MM.1S (cell line): Measurements from ENCODE around the gene GLCE.

Experiments used
- DNase-seq: peaks from one replicate; pipeline ENCODE4 v3.0.0-alpha.2; 2015
- H2AFZ ChIP-seq: fragments of 300-600 bp; sonication (generic); 2 replicates; pipeline ENCODE4 v1.6.0; 2016; ENCODE audit warnings: antibody characterized with exemption, low read length
- H3F3A ChIP-seq: fragments of 300-600 bp; sonication (generic); 2 replicates; pipeline ENCODE4 v1.6.1; 2016; ENCODE audit warnings: mild to moderate bottlenecking, antibody characterized with exemption, low read length, moderate library complexity, mixed read lengths; ENCODE audit not compliant: insufficient read depth
- H3K27ac ChIP-seq: fragments of 300-600 bp; sonication (generic); 2 replicates; pipeline ENCODE4 v1.5.1; 2016; ENCODE audit warnings: mild to moderate bottlenecking, low read length
- H3K27me3 ChIP-seq: fragments of 300-600 bp; sonication (generic); replicated peaks from 2 replicates; pipeline ENCODE4 v1.6.0; 2016; ENCODE audit warnings: low read length; ENCODE audit not compliant: insufficient read depth
- H3K36me3 ChIP-seq: fragments of 300-600 bp; sonication (generic); replicated peaks from 2 replicates; pipeline ENCODE4 v1.6.1; 2016; ENCODE audit warnings: mild to moderate bottlenecking, low read length, mixed read lengths; ENCODE audit not compliant: insufficient read depth
- H3K4me1 ChIP-seq: fragments of 300-600 bp; sonication (generic); 2 replicates; pipeline ENCODE4 v1.6.1; 2016; ENCODE audit warnings: low read length, mixed read lengths
- H3K4me2 ChIP-seq: fragments of 300-600 bp; sonication (generic); 2 replicates; pipeline ENCODE4 v1.6.0; 2016; ENCODE audit warnings: low read depth, low read length
- H3K4me3 ChIP-seq: fragments of 300-600 bp; sonication (generic); 2 replicates; pipeline ENCODE4 v1.5.1; 2016; ENCODE audit warnings: low read length, mixed read lengths
- H3K79me2 ChIP-seq: fragments of 300-600 bp; sonication (generic); 2 replicates; pipeline ENCODE4 v1.6.1; 2016; ENCODE audit warnings: mixed run types, low read length, mixed read lengths
- H3K9ac ChIP-seq: fragments of 300-600 bp; sonication (generic); 2 replicates; pipeline ENCODE4 v1.6.1; 2016; ENCODE audit warnings: low read length, mixed read lengths
- H3K9me2 ChIP-seq: fragments of 300-600 bp; sonication (generic); replicated peaks from 2 replicates; pipeline ENCODE4 v1.6.1; 2016; ENCODE audit warnings: mild to moderate bottlenecking, low read length, mixed read lengths; ENCODE audit not compliant: insufficient read depth
- H3K9me3 ChIP-seq: fragments of 300-600 bp; sonication (generic); replicated peaks from 2 replicates; pipeline ENCODE4 v1.6.1; 2016; ENCODE audit warnings: mild to moderate bottlenecking, low read length, mixed read lengths; ENCODE audit not compliant: insufficient read depth
- H4K20me1 ChIP-seq: fragments of 300-600 bp; sonication (generic); 2 replicates; pipeline ENCODE4 v1.6.1; 2016; ENCODE audit warnings: mild to moderate bottlenecking, low read length, moderate library complexity, mixed read lengths; ENCODE audit not compliant: insufficient read depth
- EZH2 ChIP-seq: fragments of 300-600 bp; sonication (generic); optimal IDR thresholded peaks from 2 replicates; pipeline ENCODE3; 2017; ENCODE audit warnings: low read depth, mild to moderate bottlenecking, antibody characterized with exemption, low read length, mixed read lengths
- EZH2phosphoT487 ChIP-seq: fragments of 300-600 bp; sonication (generic); IDR thresholded peaks from 2 replicates; pipeline ENCODE4 v1.6.1; 2018; ENCODE audit warnings: antibody characterized with exemption, low read length
- TF ChIP-seq, protein P1 (sequence below): fragments of 300-600 bp; sonication (generic); IDR thresholded peaks from 2 replicates; pipeline ENCODE4 v1.5.1; 2016; ENCODE audit warnings: antibody characterized with exemption, low read length, mixed read lengths

Gene GLCE

DNA sequence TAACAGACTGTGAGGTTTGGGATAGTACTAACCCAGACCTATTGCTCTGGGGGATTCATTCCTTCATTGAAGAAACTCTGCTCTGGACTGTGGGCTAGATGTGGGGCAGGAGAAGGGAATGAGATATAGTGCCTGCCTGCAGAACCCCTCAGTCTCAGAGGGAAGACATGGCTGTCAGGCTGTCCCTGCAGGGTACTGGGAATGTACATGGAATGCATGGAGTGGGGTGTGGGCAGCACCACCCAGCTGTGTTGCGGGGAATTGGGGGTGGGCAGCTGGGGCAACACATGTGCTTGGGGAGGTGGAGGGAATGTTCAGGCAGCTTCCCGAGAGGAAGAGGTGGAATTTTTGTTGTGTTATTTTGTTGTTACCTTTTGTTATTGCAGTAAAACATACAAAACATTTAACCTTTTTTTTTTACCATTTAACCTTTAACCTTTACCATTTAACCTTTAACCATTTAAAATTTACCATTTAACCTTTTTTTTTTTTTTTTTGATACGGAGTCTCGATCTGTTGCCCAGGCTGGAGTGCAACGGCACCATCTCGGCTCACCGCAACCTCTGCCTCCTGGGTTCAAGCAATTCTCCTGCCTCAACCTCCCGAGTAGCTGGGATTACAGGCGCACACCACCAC lies 145.6 kb downstream of the GLCE start:
- H3K4me3 ChIP-seq = no peak overlapping the region
- H3K4me2 ChIP-seq = no peak overlapping the region
- H3F3A ChIP-seq = no peaks in the 10 kb centered on the region
- H3K79me2 ChIP-seq = no peaks in the 10 kb centered on the region
- no peaks in the 10 kb centered on the region for H3K9me2 ChIP-seq
- no peaks in the 10 kb centered on the region for H3K9me3 ChIP-seq
- no peak overlapping the region for H2AFZ ChIP-seq
- no peaks in the 10 kb centered on the region for H3K27me3 ChIP-seq
- TF ChIP-seq EZH2 = no peak
- TF ChIP-seq EZH2phosphoT487 = no peak
- TF ChIP-seq, protein P1, sequence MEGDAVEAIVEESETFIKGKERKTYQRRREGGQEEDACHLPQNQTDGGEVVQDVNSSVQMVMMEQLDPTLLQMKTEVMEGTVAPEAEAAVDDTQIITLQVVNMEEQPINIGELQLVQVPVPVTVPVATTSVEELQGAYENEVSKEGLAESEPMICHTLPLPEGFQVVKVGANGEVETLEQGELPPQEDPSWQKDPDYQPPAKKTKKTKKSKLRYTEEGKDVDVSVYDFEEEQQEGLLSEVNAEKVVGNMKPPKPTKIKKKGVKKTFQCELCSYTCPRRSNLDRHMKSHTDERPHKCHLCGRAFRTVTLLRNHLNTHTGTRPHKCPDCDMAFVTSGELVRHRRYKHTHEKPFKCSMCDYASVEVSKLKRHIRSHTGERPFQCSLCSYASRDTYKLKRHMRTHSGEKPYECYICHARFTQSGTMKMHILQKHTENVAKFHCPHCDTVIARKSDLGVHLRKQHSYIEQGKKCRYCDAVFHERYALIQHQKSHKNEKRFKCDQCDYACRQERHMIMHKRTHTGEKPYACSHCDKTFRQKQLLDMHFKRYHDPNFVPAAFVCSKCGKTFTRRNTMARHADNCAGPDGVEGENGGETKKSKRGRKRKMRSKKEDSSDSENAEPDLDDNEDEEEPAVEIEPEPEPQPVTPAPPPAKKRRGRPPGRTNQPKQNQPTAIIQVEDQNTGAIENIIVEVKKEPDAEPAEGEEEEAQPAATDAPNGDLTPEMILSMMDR = no peak
- H4K20me1 ChIP-seq = no peaks in the 10 kb centered on the region
- no peak for DNase-seq
- no peak overlapping the region for H3K27ac ChIP-seq
- H3K4me1 ChIP-seq = no peaks in the 10 kb centered on the region
- no peak overlapping the region for H3K9ac ChIP-seq
- H3K36me3 ChIP-seq = no peaks in the 10 kb centered on the region

DNA sequence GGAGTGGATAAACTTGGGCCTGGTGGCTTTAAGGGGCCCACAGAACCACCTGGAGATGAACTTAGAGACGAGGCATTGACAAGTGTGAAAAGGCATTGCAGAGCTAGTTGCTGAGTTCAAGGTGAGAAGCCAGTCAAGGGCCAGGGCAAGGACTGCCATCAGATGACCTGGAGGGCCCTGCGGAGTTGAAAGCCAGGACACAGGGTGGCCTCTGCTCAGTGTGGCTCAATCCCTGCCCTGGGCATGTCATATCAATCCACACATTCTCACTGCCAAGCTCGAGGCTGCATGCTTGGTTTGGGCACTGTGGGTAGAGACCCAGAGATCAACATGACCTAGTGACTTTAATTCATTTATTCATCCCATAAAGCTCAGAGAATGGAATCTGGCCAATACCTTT lies 147.5 kb downstream of the GLCE start:
- H3K27me3 ChIP-seq = no peaks in the 10 kb centered on the region
- DNase-seq = no peak
- H2AFZ ChIP-seq = no peak overlapping the region
- H3K4me3 ChIP-seq = no peak overlapping the region
- no peaks in the 10 kb centered on the region for H3F3A ChIP-seq
- H3K9ac ChIP-seq = no peak overlapping the region
- no peak overlapping the region for H3K27ac ChIP-seq
- no peaks in the 10 kb centered on the region for H3K9me3 ChIP-seq
- no peaks in the 10 kb centered on the region for H3K79me2 ChIP-seq
- H4K20me1 ChIP-seq = no peaks in the 10 kb centered on the region
- TF ChIP-seq, protein P1 = no peak
- no peak for TF ChIP-seq EZH2
- no peak for TF ChIP-seq EZH2phosphoT487
- no peaks in the 10 kb centered on the region for H3K4me1 ChIP-seq
- H3K4me2 ChIP-seq = no peak overlapping the region
- H3K36me3 ChIP-seq = no peaks in the 10 kb centered on the region
- H3K9me2 ChIP-seq = no peaks in the 10 kb centered on the region

DNA sequence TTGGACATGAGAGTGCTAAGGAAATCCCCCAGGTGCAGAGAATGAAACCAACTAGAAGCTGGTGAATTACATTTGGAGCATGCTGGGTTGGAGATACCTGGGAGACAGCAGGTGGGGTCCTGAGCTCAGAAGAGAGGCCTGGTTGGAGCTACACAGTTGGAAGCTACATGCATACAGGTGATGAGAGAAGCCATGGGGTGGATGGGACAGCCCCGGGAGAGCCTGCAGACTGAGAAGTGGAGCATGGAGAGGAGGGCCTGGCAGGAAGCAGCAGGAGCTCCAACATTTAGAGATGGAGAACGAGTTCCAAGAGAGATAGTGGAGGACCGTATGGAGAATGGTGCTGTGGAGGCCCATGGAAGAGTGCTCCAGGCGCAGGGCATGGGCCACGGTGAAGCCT lies 148.5 kb downstream of the GLCE start:
- no peaks in the 10 kb centered on the region for H3F3A ChIP-seq
- H3K4me1 ChIP-seq = no peaks in the 10 kb centered on the region
- no peaks in the 10 kb centered on the region for H3K36me3 ChIP-seq
- H3K27me3 ChIP-seq = no peaks in the 10 kb centered on the region
- TF ChIP-seq EZH2 (no peak), EZH2phosphoT487 (no peak)
- TF ChIP-seq, protein P1 = no peak
- H3K9me3 ChIP-seq = no peaks in the 10 kb centered on the region
- H3K9ac ChIP-seq = no peak overlapping the region
- no peaks in the 10 kb centered on the region for H3K79me2 ChIP-seq
- H3K4me3 ChIP-seq = no peak overlapping the region
- H3K9me2 ChIP-seq = no peaks in the 10 kb centered on the region
- no peak overlapping the region for H2AFZ ChIP-seq
- no peak for DNase-seq
- H3K27ac ChIP-seq = no peak overlapping the region
- no peak overlapping the region for H3K4me2 ChIP-seq
- no peaks in the 10 kb centered on the region for H4K20me1 ChIP-seq
